B cell (primary cell): Measurements from ENCODE around the gene UNC79. TPM values are rescaled to one million over a fixed set of nuclear protein-coding genes. Genes with fewer than 3 reads are reported as not detected.

Source experiments
- ATAC-seq: fragments of 200-7000 bp; cut with Tn5 transposase; one replicate; pipeline ENCODE4 v1.10.0; 2021; ENCODE audit warnings: low read depth, mild to moderate bottlenecking, moderate number of reproducible peaks, moderate library complexity
- CTCF ChIA-PET: fragments of 350-600 bp; sonication (Branson Sonifier 250); formaldehyde crosslinking; loops from one replicate; lab custom pipeline; 2021; ENCODE audit warnings: antibody characterized with exemption, inconsistent platforms; lab: Charles Lee
- POLR2A ChIA-PET: fragments of 350-600 bp; sonication (Branson Sonifier 250); formaldehyde crosslinking; loops from one replicate; lab custom pipeline; 2021; ENCODE audit warnings: antibody characterized with exemption; lab: Charles Lee
- DNase-seq: peaks from one replicate; pipeline ENCODE4 v3.0.0; 2013
- H2AFZ ChIP-seq: 2 replicates; pipeline ENCODE4 v1.6.1; 2012; ENCODE audit warnings: mild to moderate bottlenecking, low read depth, low read length; ENCODE audit not compliant: insufficient read depth, poor library complexity, severe bottlenecking
- H3K27ac ChIP-seq, 2 donors: 1 replicate in 1 of 2; 2 replicates in 1 of 2; pipeline ENCODE4 v1.5.1; 2012 to 2013; ENCODE audit warnings: low read length in 2 of 2, mild to moderate bottlenecking in 2 of 2, moderate library complexity in 1 of 2
- H3K27me3 ChIP-seq, 4 experiments: fragments of 200-600 bp in 1 of 4; sonication (generic) in 1 of 4; replicated peaks in 1 of 4; 1 replicate in 2 of 4; 2 replicates in 2 of 4; pipeline versions ENCODE4 v1.6.1 to v1.7.0; 2013 to 2016; ENCODE audit warnings: low read length in 3 of 4, mild to moderate bottlenecking in 2 of 4, mixed read lengths in 1 of 4, moderate library complexity in 1 of 4; ENCODE audit not compliant: insufficient read depth in 4 of 4, control insufficient read depth in 3 of 4; ENCODE audit errors: control extremely low read depth in 1 of 4
- H3K36me3 ChIP-seq, 2 experiments: replicated peaks in 1 of 2; 1 replicate in 1 of 2; 2 replicates in 1 of 2; pipeline versions ENCODE4 v1.6.1 to v1.7.1; 2013; ENCODE audit warnings: low read length in 1 of 2; ENCODE audit not compliant: insufficient read depth in 2 of 2, control insufficient read depth in 1 of 2; ENCODE audit errors: control extremely low read depth in 1 of 2, extremely low read depth in 1 of 2
- H3K4me1 ChIP-seq, 2 donors: fragments of 200-600 bp in 1 of 2; sonication (generic) in 1 of 2; 1 replicate in 1 of 2; 2 replicates in 1 of 2; pipeline versions ENCODE4 v1.5.1 to v1.6.1; 2013 to 2017; ENCODE audit warnings: low read length in 2 of 2; ENCODE audit not compliant: control insufficient read depth in 2 of 2, insufficient read depth in 2 of 2
- H3K4me2 ChIP-seq: replicated peaks from 2 replicates; pipeline ENCODE3; 2012; ENCODE audit warnings: mild to moderate bottlenecking, low read depth, low read length; ENCODE audit not compliant: poor library complexity, severe bottlenecking
- H3K4me3 ChIP-seq, 5 experiments: fragments of 200-600 bp in 1 of 5; sonication (generic) in 1 of 5; 1 replicate in 3 of 5; 2 replicates in 2 of 5; pipeline versions ENCODE4 v1.5.1 to v1.7.0; 2011 to 2016; ENCODE audit warnings: low read length in 4 of 5, mild to moderate bottlenecking in 4 of 5, low read depth in 2 of 5, control low read depth in 1 of 5, moderate library complexity in 1 of 5; ENCODE audit not compliant: insufficient read depth in 1 of 5; ENCODE audit errors: control extremely low read depth in 1 of 5, extremely low read depth in 1 of 5
- H3K79me2 ChIP-seq: fragments of 200-600 bp; sonication (generic); one replicate; pipeline ENCODE4 v1.6.0; 2016; ENCODE audit warnings: low read length; ENCODE audit not compliant: control insufficient read depth, insufficient read depth
- H3K9ac ChIP-seq: fragments of 200-600 bp; sonication (generic); 2 replicates; pipeline ENCODE4 v1.6.1; 2017; ENCODE audit warnings: mild to moderate bottlenecking, low read length, moderate library complexity
- H3K9me3 ChIP-seq, 3 donors: one replicate each; pipeline versions ENCODE4 v1.6.1 to v1.7.1; 2013; ENCODE audit warnings: low read length in 2 of 3; ENCODE audit not compliant: control insufficient read depth in 2 of 3, insufficient read depth in 1 of 3; ENCODE audit errors: control extremely low read depth in 1 of 3
- H4K20me1 ChIP-seq: 2 replicates; pipeline ENCODE4 v1.6.0; 2012; ENCODE audit warnings: mild to moderate bottlenecking, low read length; ENCODE audit not compliant: insufficient read depth, control insufficient read depth, poor library complexity, severe bottlenecking
- H3K27ac Mint-ChIP-seq: one replicate; pipeline ENCODE4 v1.8.0; 2021; ENCODE audit warnings: mixed read lengths
- H3K27me3 Mint-ChIP-seq: one replicate; pipeline ENCODE4 v1.8.0; 2021; ENCODE audit warnings: mixed read lengths
- H3K4me1 Mint-ChIP-seq: one replicate; pipeline ENCODE4 v1.8.0; 2021; ENCODE audit warnings: mixed read lengths
- H3K4me3 Mint-ChIP-seq: one replicate; pipeline ENCODE4 v1.8.0; 2021; ENCODE audit warnings: mixed read lengths
- H3K9me3 Mint-ChIP-seq: one replicate; pipeline ENCODE4 v1.8.0; 2022; ENCODE audit warnings: mixed read lengths; ENCODE audit not compliant: insufficient read depth
- CTCF ChIP-seq: fragments of 200-600 bp; IDR thresholded peaks from one replicate; pipeline ENCODE4 v1.8.0; 2022; ENCODE audit warnings: antibody characterized with exemption, mild to moderate bottlenecking
- EZH2 ChIP-seq: IDR thresholded peaks from 2 replicates; pipeline ENCODE4 v1.6.1; 2012; ENCODE audit warnings: borderline replicate concordance, low read depth, mild to moderate bottlenecking, moderate library complexity, low read length; ENCODE audit not compliant: insufficient read depth, poor library complexity, severe bottlenecking
- WGBS: methylation state at CpG from one replicate; pipeline ENCODE4 v1.1.5; 2013; ENCODE audit warnings: missing lambda C conversion rate; ENCODE audit not compliant: insufficient coverage; 5-methylcytosine and 5-hydroxymethylcytosine counted together
- intact Hi-C: fragments of 100-400 bp; cut with micrococcal nuclease; formaldehyde crosslinking; loops from one replicate; pipeline ENCODE4 v1.10.0; 2022
- polyA plus RNA-seq: library from polyadenylated mRNA; depleted of rRNA; stranded (reverse); fragments of >200 nt; gene quantifications from 2 replicates; pipeline ENCODE4 v1.2.3, GENCODE V29; 2012
- total RNA-seq, 2 donors: library from RNA; stranded (reverse); fragments of 120-200 nt in 1 of 2; gene quantifications; 1 replicate in 1 of 2; 2 replicates in 1 of 2; pipeline versions ENCODE4 v1.2.3 to v1.2.4, GENCODE V29; 2013 to 2022

Gene UNC79
- total and polyA plus RNA-seq, 2 donors (not counting 1 experiment from before 2014, with no cell fraction given) = 0.04 to 0.15 TPM

DNA sequence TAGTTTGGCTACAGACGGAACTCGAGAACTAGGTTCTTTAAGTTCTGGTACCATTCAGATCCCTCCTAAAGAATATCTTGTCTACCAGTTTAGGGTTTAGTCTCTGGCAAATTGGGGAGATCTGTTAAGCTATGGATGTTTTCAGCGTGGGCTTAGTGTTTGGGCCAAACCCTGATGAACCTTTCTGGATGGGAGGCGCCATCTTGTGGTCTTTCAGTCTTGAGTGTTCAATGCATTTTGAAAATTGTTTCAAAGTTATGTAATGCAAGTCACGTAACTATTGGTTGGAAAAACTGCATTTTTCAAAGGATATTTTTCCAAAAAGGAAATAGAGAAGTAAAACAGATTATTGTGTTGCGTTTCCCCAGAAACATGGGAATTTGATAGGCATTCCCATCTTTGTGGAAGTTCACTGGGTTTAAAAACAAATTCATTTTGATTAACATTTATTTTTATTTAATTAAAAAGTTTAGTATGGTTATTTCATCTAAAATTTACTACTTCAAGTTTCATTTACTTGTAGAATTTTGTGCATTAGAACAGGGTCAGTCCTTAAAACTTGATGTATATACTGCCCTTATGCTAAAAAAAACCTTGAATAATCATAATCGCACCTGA lies 188.5 kb downstream of the UNC79 start:
- H3K4me1 Mint-ChIP-seq = no peaks in the 10 kb centered on the region
- 35% methylated on average over 3 of the region's 7 CpGs for WGBS
- peak; percentile 73 for TF ChIP-seq CTCF
- TF ChIP-seq EZH2 = no peak
- DNase-seq (peak; percentile 49), ATAC-seq (no peak)
- H3K9me3 Mint-ChIP-seq = no peaks in the 10 kb centered on the region
- Histone ChIP-seq H4K20me1 (no peaks in the 10 kb centered on the region), H3K27me3 (peaks cover 0 to 3% (median 0%) of the 10 kb centered on the region in 4 experiments), H3K4me3 (no peak overlapping the region), H3K79me2 (no peaks in the 10 kb centered on the region), H3K36me3 (no peaks in the 10 kb centered on the region), H3K27ac (no peak overlapping the region), H3K4me1 (no peaks in the 10 kb centered on the region), H3K9ac (no peak overlapping the region), H2AFZ (peak overlapping the region; percentile 50), H3K9me3 (no peaks in the 10 kb centered on the region), H3K4me2 (no peak overlapping the region)
- ChIA-PET POLR2A (no interaction called here), CTCF (interaction anchor here (0.6 to 1.7 kb wide), 7 partner anchors 11 to 506 kb away, joined by 3 to 16 read pairs (median 4); partner anchors contain the start of genes GON7 and UBR7)
- peaks cover 19% of the 10 kb centered on the region for H3K27me3 Mint-ChIP-seq
- intact Hi-C loops = loop anchor here (1.0 kb wide), 1 partner anchor 412 kb away; the partner anchor contains the start of genes GON7 and UBR7
- no peak overlapping the region for H3K27ac Mint-ChIP-seq
- no peak overlapping the region for H3K4me3 Mint-ChIP-seq

- no peak for DNase-seq
- Histone ChIP-seq H4K20me1 (no peaks in the 10 kb centered on the region), H3K36me3 (no peaks in the 10 kb centered on the region), H3K9me3 (no peaks in the 10 kb centered on the region), H3K27me3 (no peaks in the 10 kb centered on the region), H2AFZ (no peak overlapping the region), H3K27ac (no peak overlapping the region), H3K4me3 (no peak overlapping the region), H3K9ac (no peak overlapping the region), H3K4me2 (no peak overlapping the region), H3K79me2 (no peaks in the 10 kb centered on the region), H3K4me1 (no peaks in the 10 kb centered on the region)
- no peak overlapping the region for H3K4me3 Mint-ChIP-seq
- CTCF ChIA-PET = no interaction called here
- WGBS = 88% methylated on average over 4 of the region's 4 CpGs
- H3K4me1 Mint-ChIP-seq = no peaks in the 10 kb centered on the region
- H3K27me3 Mint-ChIP-seq = peaks cover 28% of the 10 kb centered on the region
- POLR2A ChIA-PET = no interaction called here
- TF ChIP-seq CTCF (no peak), EZH2 (no peak)
- intact Hi-C loops = no loop called here
- H3K9me3 Mint-ChIP-seq = no peaks in the 10 kb centered on the region
- ATAC-seq = no peak
- no peak overlapping the region for H3K27ac Mint-ChIP-seq
These were observed 197.3 kb downstream of the UNC79 start for GRCh38 chr14:93628048-93628447.
